A673 (cell line): Measurements from ENCODE around the gene CYP4A11.

Experiments used
- EZH2 ChIP-seq: fragments of 200-600 bp; sonication (generic); IDR thresholded peaks from 2 replicates; pipeline ENCODE4 v1.6.1; 2017; ENCODE audit warnings: borderline replicate concordance, low read depth, mild to moderate bottlenecking, mixed read lengths, antibody characterized with exemption, low read length; ENCODE audit not compliant: poor library complexity, severe bottlenecking
- TF ChIP-seq, protein P1 (sequence below): fragments of 300-800, 200-600 bp; sonication (generic); conservative IDR thresholded peaks from 2 replicates; pipeline ENCODE4 v1.5.1; 2017; ENCODE audit warnings: low read depth, mild to moderate bottlenecking, antibody characterized with exemption, low read length, moderate library complexity, mixed read lengths

DNA sequence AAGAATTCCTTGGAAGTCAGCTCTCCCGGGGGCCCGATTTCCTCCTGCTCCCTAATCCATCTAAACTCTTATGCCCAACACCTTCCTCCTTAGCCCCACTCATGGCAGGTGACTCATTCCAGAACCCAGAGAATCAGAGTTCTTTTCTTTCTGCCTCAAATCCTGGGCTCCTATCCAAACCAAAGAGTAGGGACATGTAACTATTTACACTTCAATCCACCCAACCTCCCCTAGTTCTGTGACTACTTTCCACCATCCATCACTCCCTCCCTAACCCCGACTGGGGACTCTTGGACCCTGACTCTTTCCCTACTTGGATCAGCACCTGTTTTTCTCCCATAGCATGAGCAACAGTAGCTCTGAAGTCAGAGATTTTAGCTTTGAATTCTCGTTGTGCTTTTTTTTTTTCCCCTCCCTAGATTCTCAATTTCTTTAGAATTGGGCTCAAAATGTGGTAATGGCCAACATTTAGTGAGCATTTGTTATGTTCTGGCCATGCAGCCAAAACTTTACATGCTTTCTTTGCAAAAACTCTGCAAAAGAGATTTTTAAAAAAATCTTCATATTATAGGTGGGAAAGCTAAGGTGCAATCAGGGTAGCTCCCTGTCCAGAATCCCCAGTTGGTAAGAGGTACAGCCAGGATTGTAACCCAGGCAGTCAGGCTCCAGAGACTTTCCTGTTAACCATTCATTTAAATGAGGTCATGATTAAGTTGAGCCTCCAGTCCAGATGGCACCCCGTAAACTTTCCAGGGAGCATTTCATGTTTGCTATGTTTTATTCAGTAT is 7.5 kb upstream of the CYP4A11 start:
- TF ChIP-seq, protein P1, sequence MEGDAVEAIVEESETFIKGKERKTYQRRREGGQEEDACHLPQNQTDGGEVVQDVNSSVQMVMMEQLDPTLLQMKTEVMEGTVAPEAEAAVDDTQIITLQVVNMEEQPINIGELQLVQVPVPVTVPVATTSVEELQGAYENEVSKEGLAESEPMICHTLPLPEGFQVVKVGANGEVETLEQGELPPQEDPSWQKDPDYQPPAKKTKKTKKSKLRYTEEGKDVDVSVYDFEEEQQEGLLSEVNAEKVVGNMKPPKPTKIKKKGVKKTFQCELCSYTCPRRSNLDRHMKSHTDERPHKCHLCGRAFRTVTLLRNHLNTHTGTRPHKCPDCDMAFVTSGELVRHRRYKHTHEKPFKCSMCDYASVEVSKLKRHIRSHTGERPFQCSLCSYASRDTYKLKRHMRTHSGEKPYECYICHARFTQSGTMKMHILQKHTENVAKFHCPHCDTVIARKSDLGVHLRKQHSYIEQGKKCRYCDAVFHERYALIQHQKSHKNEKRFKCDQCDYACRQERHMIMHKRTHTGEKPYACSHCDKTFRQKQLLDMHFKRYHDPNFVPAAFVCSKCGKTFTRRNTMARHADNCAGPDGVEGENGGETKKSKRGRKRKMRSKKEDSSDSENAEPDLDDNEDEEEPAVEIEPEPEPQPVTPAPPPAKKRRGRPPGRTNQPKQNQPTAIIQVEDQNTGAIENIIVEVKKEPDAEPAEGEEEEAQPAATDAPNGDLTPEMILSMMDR: no peak
- no peak for TF ChIP-seq EZH2
